ENCODE results near the gene KCNJ15. TPM values are rescaled to one million over a fixed set of nuclear protein-coding genes. Genes with fewer than 3 reads are reported as not detected.

KCNJ15 gene
- total and polyA plus RNA-seq, 2 of the 8 experiments (the other 6 are each of a cell fraction or from before 2014, with no cell fraction given) = under 0.01 TPM; not detected in 1

DNA sequence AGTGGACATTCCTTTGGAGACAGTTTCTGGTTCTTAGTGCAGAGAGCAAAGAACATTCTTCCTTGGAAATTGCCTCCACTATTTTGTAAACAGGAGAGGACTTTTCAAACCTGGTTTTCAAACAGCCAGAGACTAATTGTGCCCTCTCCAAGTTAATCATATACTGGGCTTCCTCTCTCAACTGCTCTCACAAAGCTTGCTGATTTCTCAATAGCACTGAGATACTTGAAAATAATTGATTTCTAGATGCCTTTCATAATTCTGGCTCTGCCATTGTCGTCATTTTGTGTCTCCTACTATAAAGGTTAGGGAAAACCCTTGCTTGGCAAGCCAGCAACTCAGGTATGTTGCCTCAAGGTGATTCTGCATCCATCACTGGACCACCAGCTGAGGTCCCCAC lies 56.0 kb downstream of the KCNJ15 start:
- FAIRE-seq (no peak), DNase-seq (ENCODE audit: low read depth in 1 of 2, low spot score in 2 of 2) (no peak)
- no peak overlapping the region for H2BK5ac ChIP-seq (ENCODE audit: low read depth, low read length)
- POLR2A ChIA-PET (ENCODE audit: partially characterized antibody) = no interaction called here
- H3K79me2 ChIP-seq (ENCODE audit: control insufficient read depth in 1 of 2, insufficient read depth in 2 of 2, low read length in 2 of 2) = no peaks in the 10 kb centered on the region
- 100% methylated on average over 1 of the region's 1 CpG; no CpG with 5 or more reads in 1 of the 2 experiments for WGBS, 2 experiments (ENCODE audit: extremely low coverage in 1 of 2, insufficient coverage in 1 of 2, insufficient read length in 1 of 2, insufficient replicate concordance in 2 of 2, low coverage in 1 of 2, low lambda C conversion rate in 2 of 2, missing lambda C conversion rate in 1 of 2)
- no peaks in the 10 kb centered on the region for H3K4me1 ChIP-seq (replicated peaks in 1 of 4; ENCODE audit: control insufficient read depth in 3 of 4, insufficient read depth in 4 of 4, low read length in 3 of 4)
- no peaks in the 10 kb centered on the region for H3K9me3 ChIP-seq (ENCODE audit: insufficient read depth in 2 of 2, low read depth in 1 of 2, low read length in 1 of 2)
- H4K8ac ChIP-seq (ENCODE audit: extremely low read depth, insufficient read depth, low read length) = no peak overlapping the region
- H3K14ac ChIP-seq (ENCODE audit: insufficient read length) = no peak overlapping the region
- H3K27me3 ChIP-seq (replicated peaks in 1 of 4; ENCODE audit: control insufficient read depth in 3 of 4, extremely low read depth in 1 of 4, insufficient read depth in 3 of 4, low read length in 3 of 4) = no peaks in the 10 kb centered on the region; a peak in 1 of 7 replicates
- no peak overlapping the region for H4K91ac ChIP-seq (replicated peaks; ENCODE audit: insufficient read length, low read length)
- no peak overlapping the region for H2BK20ac ChIP-seq (ENCODE audit: low read length)
- no peak overlapping the region for H4K5ac ChIP-seq (ENCODE audit: insufficient read length, low read depth, low read length)
- no peak overlapping the region for H2BK12ac ChIP-seq (ENCODE audit: low read depth, low read length)
- H2AK5ac ChIP-seq (ENCODE audit: low read depth, low read length) = no peak overlapping the region
- CTCF ChIA-PET (ENCODE audit: partially characterized antibody) = no interaction called here
- H3K27ac ChIP-seq (ENCODE audit: low read depth, low read length) = no peak overlapping the region
- no peaks in the 10 kb centered on the region for H3K36me3 ChIP-seq (ENCODE audit: control insufficient read depth in 2 of 4, insufficient read depth in 4 of 4, low read length in 3 of 4)
- H3K23ac ChIP-seq (ENCODE audit: insufficient read length) = no peak overlapping the region
- H3K9ac ChIP-seq (replicated peaks in 1 of 4; ENCODE audit: extremely low read depth in 1 of 4, low read depth in 3 of 4, low read length in 3 of 4) = no peak overlapping the region
- H2AFZ ChIP-seq (ENCODE audit: low read length) = no peak overlapping the region
- no peak overlapping the region for H3K4me3 ChIP-seq (ENCODE audit: extremely low read depth in 1 of 4, insufficient read depth in 2 of 4, low read depth in 3 of 4, low read length in 4 of 4)
- no peaks in the 10 kb centered on the region for H3K23me2 ChIP-seq (ENCODE audit: low read depth, low read length)
- no peak overlapping the region for H3K56ac ChIP-seq (replicated peaks; ENCODE audit: insufficient read length, low read depth, low read length)
- no peaks in the 10 kb centered on the region for H3K79me1 ChIP-seq (ENCODE audit: low read depth, low read length)
- no peak overlapping the region for H3K18ac ChIP-seq (ENCODE audit: extremely low read depth, low read length)
- no peaks in the 10 kb centered on the region for H4K20me1 ChIP-seq (replicated peaks in 1 of 2; ENCODE audit: control insufficient read depth in 1 of 2, insufficient read depth in 2 of 2, low read length in 2 of 2)
- H3K4ac ChIP-seq (replicated peaks; ENCODE audit: insufficient read length, low read depth, low read length) = no peak overlapping the region
- no peak overlapping the region for H2BK120ac ChIP-seq (replicated peaks; ENCODE audit: low read depth, low read length)
- H2BK15ac ChIP-seq (ENCODE audit: low read length) = no peak overlapping the region
- no peak overlapping the region for H3K4me2 ChIP-seq (ENCODE audit: insufficient read depth in 1 of 2, low read depth in 2 of 2, low read length in 2 of 2)
- TF ChIP-seq FOSL1 (IDR thresholded peaks at IDR 0.05; ENCODE audit: insufficient read depth, low read depth, low read length) = no peak
- TF ChIP-seq EP300 (IDR thresholded peaks at IDR 0.05; ENCODE audit: borderline replicate concordance in 1 of 2, low read depth in 2 of 2, low read length in 2 of 2) = no peak
- TF ChIP-seq SIRT6 (IDR thresholded peaks at IDR 0.05; ENCODE audit: low read length) = no peak
- no peak for TF ChIP-seq JUN (IDR thresholded peaks at IDR 0.05; ENCODE audit: low read depth, low read length)
- TF ChIP-seq HDAC6 (IDR thresholded peaks at IDR 0.05; ENCODE audit: low read depth, low read length) = no peak
- no peak for TF ChIP-seq RNF2 (IDR thresholded peaks at IDR 0.05; ENCODE audit: borderline replicate concordance, low read depth, low read length, missing control alignments, poor library complexity, severe bottlenecking)
- TF ChIP-seq CREB1 (IDR thresholded peaks at IDR 0.05) = no peak
- no peak for TF ChIP-seq KDM1A (IDR thresholded peaks at IDR 0.05; ENCODE audit: borderline replicate concordance, low read length)

All from H1 (cell line).